HepG2 (cell line): ENCODE measurements around the gene P3H4. TPM values are rescaled to one million over a fixed set of nuclear protein-coding genes. Genes with fewer than 3 reads are reported as not detected.
A peak's percentile ranks its signal among the peaks of the same experiment; 100 is the strongest.

Experiments used
- ATAC-seq: fragments of 200-7000 bp; cut with Tn5 transposase; 3 replicates; pipeline ENCODE4 v1.9.1; 2020; ENCODE audit warnings: mild to moderate bottlenecking, moderate library complexity
- BruUV-seq: library from RNA; stranded (reverse); fragments of 400-500 nt; replicated peaks from 2 replicates; lab custom pipeline; 2021; lab: Mats Ljungman, UMichigan
- CTCF ChIA-PET: fragments of 300-600 bp; formaldehyde crosslinking; extraction: SDS; loops from one replicate; lab custom pipeline; 2021; ENCODE audit warnings: low total read pairs, inconsistent platforms, low intra/inter-chr PET ratio; lab: Yijun Ruan, JAX
- POLR2A ChIA-PET: fragments of 350-600 bp; sonication (Branson Sonifier 250); formaldehyde crosslinking; loops from one replicate; lab custom pipeline; 2020; ENCODE audit warnings: antibody characterized with exemption, inconsistent platforms; lab: Yijun Ruan, JAX
- DNase-seq: peaks from one replicate; pipeline ENCODE4 v3.0.0-alpha.2; 2015; ENCODE audit warnings: low spot score
- FAIRE-seq: peaks from 3 replicates; lab custom pipeline; 2011; peaks lifted over from hg19 to GRCh38; lab: Jason Lieb, UNC
- H2AFZ ChIP-seq: one replicate; pipeline ENCODE4 v1.6.1; 2011; ENCODE audit warnings: low read length, inconsistent platforms
- H3K27ac ChIP-seq: fragments of 300-600 bp; 3 replicates; pipeline ENCODE4 v1.8.0; 2011; ENCODE audit warnings: mixed run types, mild to moderate bottlenecking, mixed read lengths, low read length, inconsistent platforms; ENCODE audit not compliant: insufficient read depth; ENCODE audit errors: extremely low read length
- H3K27me3 ChIP-seq, 2 experiments: fragments of 200-600 bp in 1 of 2; 2 replicates in 1 of 2; 3 replicates in 1 of 2; pipeline versions ENCODE4 v1.6.0 to v1.8.0; 2011; ENCODE audit warnings: low read length in 2 of 2, mild to moderate bottlenecking in 2 of 2, moderate library complexity in 2 of 2, inconsistent platforms in 1 of 2; ENCODE audit not compliant: insufficient read depth in 2 of 2, control insufficient read depth in 1 of 2
- H3K36me3 ChIP-seq, 2 experiments: fragments of 200-600 bp in 1 of 2; replicated peaks in 1 of 2; 2 replicates in 1 of 2; 3 replicates in 1 of 2; pipeline versions ENCODE4 v1.5.1 to v1.8.0; 2011; ENCODE audit warnings: low read length in 2 of 2, inconsistent platforms in 1 of 2; ENCODE audit not compliant: insufficient read depth in 2 of 2, control insufficient read depth in 1 of 2
- H3K4me1 ChIP-seq: 2 replicates; pipeline ENCODE4 v1.5.1; 2012; ENCODE audit warnings: low read length, inconsistent platforms; ENCODE audit not compliant: insufficient read depth
- H3K4me2 ChIP-seq: 2 replicates; pipeline ENCODE4 v1.6.0; 2011; ENCODE audit warnings: low read depth, low read length, inconsistent platforms
- H3K4me3 ChIP-seq, 3 experiments: fragments of 200-600 bp in 1 of 3; sonication (generic), shearing (Covaris generic) in 1 of 3; replicated peaks in 1 of 3; 2 replicates each; pipeline ENCODE4 v1.5.1; 2011 to 2016; ENCODE audit warnings: low read length in 3 of 3, inconsistent platforms in 2 of 3, low read depth in 2 of 3, mild to moderate bottlenecking in 2 of 3, control low read depth in 1 of 3, mixed read lengths in 1 of 3; ENCODE audit not compliant: insufficient read depth in 1 of 3
- H3K79me2 ChIP-seq: one replicate; pipeline ENCODE4 v1.6.1; 2011; ENCODE audit warnings: low read length, inconsistent platforms; ENCODE audit not compliant: insufficient read depth
- H3K9ac ChIP-seq: 2 replicates; pipeline ENCODE4 v1.6.0; 2011; ENCODE audit warnings: mild to moderate bottlenecking, low read depth, low read length, inconsistent platforms; ENCODE audit not compliant: insufficient read depth
- H3K9me3 ChIP-seq: 2 replicates; pipeline ENCODE4 v1.5.1; 2012; ENCODE audit warnings: mild to moderate bottlenecking, low read length
- H4K20me1 ChIP-seq: 2 replicates; pipeline ENCODE4 v1.6.0; 2011; ENCODE audit warnings: inconsistent platforms, mild to moderate bottlenecking, low read length, moderate library complexity; ENCODE audit not compliant: insufficient read depth
- EED ChIP-seq: sonication (generic); formaldehyde crosslinking; IDR thresholded peaks from 2 replicates; pipeline ENCODE4 v1.5.0; 2020; ENCODE audit warnings: mild to moderate bottlenecking, missing genetic modification reagents
- FOSL2 ChIP-seq: sonication (generic); formaldehyde crosslinking; IDR thresholded peaks from 2 replicates; pipeline ENCODE4 v1.4.0; 2020; ENCODE audit warnings: missing genetic modification reagents
- KDM4B ChIP-seq: sonication (generic); formaldehyde crosslinking; IDR thresholded peaks from 2 replicates; pipeline ENCODE4 v1.4.0; 2020; ENCODE audit warnings: missing genetic modification reagents
- KLF11 ChIP-seq: IDR thresholded peaks from 2 replicates; pipeline ENCODE4 v1.6.1; 2016; ENCODE audit warnings: missing compliant biosample characterization
- MXI1 ChIP-seq: IDR thresholded peaks from 3 replicates; pipeline ENCODE4 v1.6.1; 2012; ENCODE audit warnings: low read depth, low read length, inconsistent platforms, borderline replicate concordance
- POGZ ChIP-seq: sonication (generic); formaldehyde crosslinking; IDR thresholded peaks from 2 replicates; pipeline ENCODE4 v1.4.0; 2020; ENCODE audit warnings: mild to moderate bottlenecking, missing genetic modification reagents
- REL ChIP-seq: sonication (generic); formaldehyde crosslinking; conservative IDR thresholded peaks from 2 replicates; pipeline ENCODE4 v1.8.0; 2022; ENCODE audit warnings: mild to moderate bottlenecking, missing genetic modification reagents, moderate library complexity
- ZNF569 ChIP-seq: sonication (generic); formaldehyde crosslinking; IDR thresholded peaks from 2 replicates; pipeline ENCODE4 v1.5.0; 2020; ENCODE audit warnings: mild to moderate bottlenecking, missing genetic modification reagents, moderate library complexity, borderline replicate concordance
- ZNF629 ChIP-seq: sonication (generic); formaldehyde crosslinking; conservative IDR thresholded peaks from 2 replicates; pipeline ENCODE4 v1.5.0; 2020; ENCODE audit warnings: missing genetic modification reagents
- WGBS: methylation state at CpG from one replicate; pipeline ENCODE4 v1.1.6; 2017; ENCODE audit warnings: low lambda C conversion rate; 5-methylcytosine and 5-hydroxymethylcytosine counted together
- in situ Hi-C: cut with HindIII; loops from 2 replicates; pipeline ENCODE4 v1.10.0; 2017; ENCODE audit warnings: low pct_unique_long_range_greater_than_20kb; ENCODE audit not compliant: extremely low pct_ligation_motif_present
- intact Hi-C: fragments of 100-400 bp; cut with micrococcal nuclease; formaldehyde crosslinking; loops from one replicate; pipeline ENCODE4 v1.10.0; 2022; ENCODE audit not compliant: unreplicated experiment
- polyA plus RNA-seq, 8 experiments: library from polyadenylated mRNA; depleted of rRNA in 3 of 8; stranded (reverse) in 7 of 8; unstranded in 1 of 8; fragments of >200 nt; fragmentation: Illumina TruSeq in 4 of 8; extraction: Trizol in 4 of 8; gene quantifications; 2 replicates each; pipeline versions ENCODE4 v1.2.1 to v1.2.3, GENCODE V29; 2011 to 2016; ENCODE audit warnings: low read depth in 4 of 8, missing spikeins in 1 of 8, mixed read lengths in 1 of 8; ENCODE audit not compliant: insufficient read depth in 1 of 8
- total RNA-seq, 5 experiments: library from RNA; depleted of rRNA; stranded (reverse); fragments of >200 nt; fragmentation: Illumina TruSeq; extraction: Trizol; gene quantifications; 2 replicates each; pipeline ENCODE4 v1.2.3, GENCODE V29; 2016; ENCODE audit warnings: low read depth in 1 of 5
- TF ChIP-seq, protein P1 (sequence below): sonication (generic); formaldehyde crosslinking; IDR thresholded peaks from 2 replicates; pipeline ENCODE4 v1.8.1; 2023; ENCODE audit warnings: mild to moderate bottlenecking, inconsistent platforms, moderate library complexity, missing genetic modification reagents, borderline replicate concordance
- TF ChIP-seq, protein P2 (sequence below): sonication (generic); formaldehyde crosslinking; IDR thresholded peaks from 2 replicates; pipeline ENCODE4 v1.4.0; 2020; ENCODE audit warnings: missing genetic modification reagents, borderline replicate concordance
- TF ChIP-seq, protein P3 (sequence below): IDR thresholded peaks from 2 replicates; pipeline ENCODE4 v1.6.1; 2012; ENCODE audit warnings: inconsistent platforms
- TF ChIP-seq, protein P4 (sequence below): sonication (generic); formaldehyde crosslinking; IDR thresholded peaks from 2 replicates; pipeline ENCODE4 v1.4.0; 2020; ENCODE audit warnings: mild to moderate bottlenecking, low read depth, missing genetic modification reagents
- TF ChIP-seq, protein P5 (sequence below): sonication (generic); formaldehyde crosslinking; IDR thresholded peaks from 2 replicates; pipeline ENCODE4 v1.4.0; 2020; ENCODE audit warnings: missing genetic modification reagents

P3H4 gene
- total and polyA plus RNA-seq, 2 of the 13 experiments (the other 11 are each of a cell fraction or from before 2014, with no cell fraction given): 37.1 to 50.6 TPM

DNA sequence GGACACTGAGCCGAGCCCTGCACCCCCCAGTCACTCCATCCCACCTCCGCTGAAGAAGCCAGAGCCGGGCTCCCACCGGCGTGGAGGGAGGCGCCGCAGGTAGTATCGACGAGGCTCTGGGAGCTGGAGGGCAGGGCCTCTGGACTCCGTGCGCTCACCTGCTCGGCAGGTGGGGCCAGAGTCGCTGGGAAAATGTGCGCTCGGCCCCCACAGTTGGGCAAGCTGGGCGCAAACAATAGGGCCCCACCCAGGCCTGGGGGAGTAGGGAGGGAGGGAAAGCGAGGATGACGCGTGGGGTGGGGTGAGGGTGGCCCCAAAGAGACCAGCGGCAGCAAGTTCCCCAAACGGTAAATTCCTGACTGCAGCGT lies 25.9 kb downstream of the P3H4 start (continued):
- TF ChIP-seq, protein P1, sequence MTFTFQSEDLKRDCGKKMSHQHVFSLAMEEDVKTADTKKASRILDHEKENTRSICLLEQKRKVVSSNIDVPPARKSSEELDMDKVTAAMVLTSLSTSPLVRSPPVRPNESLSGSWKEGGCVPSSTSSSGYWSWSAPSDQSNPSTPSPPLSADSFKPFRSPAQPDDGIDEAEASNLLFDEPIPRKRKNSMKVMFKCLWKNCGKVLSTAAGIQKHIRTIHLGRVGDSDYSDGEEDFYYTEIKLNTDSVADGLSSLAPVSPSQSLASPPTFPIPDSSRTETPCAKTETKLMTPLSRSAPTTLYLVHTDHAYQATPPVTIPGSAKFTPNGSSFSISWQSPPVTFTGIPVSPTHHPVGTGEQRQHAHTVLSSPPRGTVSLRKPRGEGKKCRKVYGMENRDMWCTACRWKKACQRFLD (CRISPR knock-in tag): no peak
- TF ChIP-seq, protein P2, sequence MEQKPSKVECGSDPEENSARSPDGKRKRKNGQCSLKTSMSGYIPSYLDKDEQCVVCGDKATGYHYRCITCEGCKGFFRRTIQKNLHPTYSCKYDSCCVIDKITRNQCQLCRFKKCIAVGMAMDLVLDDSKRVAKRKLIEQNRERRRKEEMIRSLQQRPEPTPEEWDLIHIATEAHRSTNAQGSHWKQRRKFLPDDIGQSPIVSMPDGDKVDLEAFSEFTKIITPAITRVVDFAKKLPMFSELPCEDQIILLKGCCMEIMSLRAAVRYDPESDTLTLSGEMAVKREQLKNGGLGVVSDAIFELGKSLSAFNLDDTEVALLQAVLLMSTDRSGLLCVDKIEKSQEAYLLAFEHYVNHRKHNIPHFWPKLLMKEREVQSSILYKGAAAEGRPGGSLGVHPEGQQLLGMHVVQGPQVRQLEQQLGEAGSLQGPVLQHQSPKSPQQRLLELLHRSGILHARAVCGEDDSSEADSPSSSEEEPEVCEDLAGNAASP (CRISPR knock-in tag): no peak; the same call in 1 of the 2 replicates
- TF ChIP-seq EED (CRISPR knock-in tag): no peak
- no peak for TF ChIP-seq ZNF569
- TF ChIP-seq, protein P3, sequence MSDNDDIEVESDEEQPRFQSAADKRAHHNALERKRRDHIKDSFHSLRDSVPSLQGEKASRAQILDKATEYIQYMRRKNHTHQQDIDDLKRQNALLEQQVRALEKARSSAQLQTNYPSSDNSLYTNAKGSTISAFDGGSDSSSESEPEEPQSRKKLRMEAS: no peak
- TF ChIP-seq POGZ (CRISPR knock-in tag): no peak
- no peak for TF ChIP-seq ZNF629 (CRISPR knock-in tag)
- no peak for TF ChIP-seq MXI1

DNA sequence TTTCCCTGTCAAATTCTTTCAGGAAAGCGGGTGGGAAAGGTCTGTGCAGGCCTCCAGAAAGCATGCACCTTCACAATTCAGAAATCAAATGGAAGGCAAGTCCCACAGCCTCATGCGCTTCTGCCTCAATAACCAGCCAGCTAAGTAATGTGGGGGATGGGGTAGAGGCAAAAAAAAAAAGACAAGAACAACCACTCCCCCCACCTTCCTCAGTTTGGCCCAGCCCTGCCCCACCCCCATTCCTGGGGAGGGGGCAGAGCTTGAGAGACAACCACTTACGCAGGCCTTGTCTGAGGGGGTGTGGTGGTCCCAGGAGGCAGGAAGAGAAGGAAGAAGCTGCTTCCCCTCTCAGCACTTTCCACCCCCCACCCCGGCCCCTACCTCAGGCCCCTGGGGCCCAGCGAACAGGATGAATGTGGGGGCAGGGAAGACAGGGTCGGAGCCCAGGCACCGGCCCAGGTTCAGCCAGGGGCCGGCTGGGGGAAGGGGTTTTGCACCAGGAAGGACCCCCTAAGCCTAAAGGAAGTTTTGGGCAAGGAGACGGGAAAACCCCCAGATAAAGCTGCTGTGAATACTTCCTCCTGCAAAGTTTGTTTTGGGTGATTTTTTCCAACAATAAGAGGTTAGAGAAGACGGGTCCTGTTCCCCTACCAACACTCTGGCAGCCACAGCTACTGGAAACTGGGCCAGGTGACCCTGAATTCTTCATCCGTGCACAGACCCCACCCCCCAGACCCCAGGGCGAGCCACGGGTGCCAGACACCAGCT lies 26.5 kb downstream of the P3H4 start:
- WGBS: 26% methylated on average over 13 of the region's 13 CpGs
- Histone ChIP-seq H3K4me3 (peak overlapping the region; percentile 60 to 90 (median 71)), H3K36me3 (no peaks in the 10 kb centered on the region), H3K9ac (peak overlapping the region; percentile 71; the same call in 1 of the 2 replicates), H3K27ac (peak overlapping the region; percentile 62), H3K79me2 (peaks cover 6% of the 10 kb centered on the region), H3K4me2 (peak overlapping the region; percentile 81), H2AFZ (no peak overlapping the region), H3K9me3 (no peaks in the 10 kb centered on the region), H4K20me1 (peaks cover 3% of the 10 kb centered on the region), H3K27me3 (no peaks in the 10 kb centered on the region; a peak in 1 of 5 replicates), H3K4me1 (peaks cover 34% of the 10 kb centered on the region)
- TSS peak; percentile 51 for BruUV-seq
- intact Hi-C loops: no loop called here
- ChIA-PET CTCF (interaction anchor here (1.3 kb wide), 1 partner anchor 8 kb away, joined by 5 read pairs; no protein-coding TSS in a partner anchor), POLR2A (interaction anchor here (1.5 to 3.5 kb wide), 9 partner anchors 8 to 174 kb away, joined by 3 to 95 read pairs (median 25); partner anchors contain the start of genes EIF1, KLHL11 and ODAD4)
- DNase-seq: no peak
- no peak for ATAC-seq
- in situ Hi-C loops: no loop called here
- no peak for FAIRE-seq
- TF ChIP-seq REL (peak; percentile 8; the same call in 1 of the 2 replicates), FOSL2 (no peak), KDM4B (CRISPR knock-in tag) (no peak), KLF11 (CRISPR knock-in tag) (0 out of 2 replicates have a peak, but pooled peaks have one; percentile 20)
- TF ChIP-seq, protein P4, sequence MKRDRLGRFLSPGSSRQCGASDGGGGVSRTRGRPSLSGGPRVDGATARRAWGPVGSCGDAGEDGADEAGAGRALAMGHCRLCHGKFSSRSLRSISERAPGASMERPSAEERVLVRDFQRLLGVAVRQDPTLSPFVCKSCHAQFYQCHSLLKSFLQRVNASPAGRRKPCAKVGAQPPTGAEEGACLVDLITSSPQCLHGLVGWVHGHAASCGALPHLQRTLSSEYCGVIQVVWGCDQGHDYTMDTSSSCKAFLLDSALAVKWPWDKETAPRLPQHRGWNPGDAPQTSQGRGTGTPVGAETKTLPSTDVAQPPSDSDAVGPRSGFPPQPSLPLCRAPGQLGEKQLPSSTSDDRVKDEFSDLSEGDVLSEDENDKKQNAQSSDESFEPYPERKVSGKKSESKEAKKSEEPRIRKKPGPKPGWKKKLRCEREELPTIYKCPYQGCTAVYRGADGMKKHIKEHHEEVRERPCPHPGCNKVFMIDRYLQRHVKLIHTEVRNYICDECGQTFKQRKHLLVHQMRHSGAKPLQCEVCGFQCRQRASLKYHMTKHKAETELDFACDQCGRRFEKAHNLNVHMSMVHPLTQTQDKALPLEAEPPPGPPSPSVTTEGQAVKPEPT (CRISPR knock-in tag): 0 out of 2 replicates have a peak, but pooled peaks have one; percentile 7
- TF ChIP-seq, protein P5, sequence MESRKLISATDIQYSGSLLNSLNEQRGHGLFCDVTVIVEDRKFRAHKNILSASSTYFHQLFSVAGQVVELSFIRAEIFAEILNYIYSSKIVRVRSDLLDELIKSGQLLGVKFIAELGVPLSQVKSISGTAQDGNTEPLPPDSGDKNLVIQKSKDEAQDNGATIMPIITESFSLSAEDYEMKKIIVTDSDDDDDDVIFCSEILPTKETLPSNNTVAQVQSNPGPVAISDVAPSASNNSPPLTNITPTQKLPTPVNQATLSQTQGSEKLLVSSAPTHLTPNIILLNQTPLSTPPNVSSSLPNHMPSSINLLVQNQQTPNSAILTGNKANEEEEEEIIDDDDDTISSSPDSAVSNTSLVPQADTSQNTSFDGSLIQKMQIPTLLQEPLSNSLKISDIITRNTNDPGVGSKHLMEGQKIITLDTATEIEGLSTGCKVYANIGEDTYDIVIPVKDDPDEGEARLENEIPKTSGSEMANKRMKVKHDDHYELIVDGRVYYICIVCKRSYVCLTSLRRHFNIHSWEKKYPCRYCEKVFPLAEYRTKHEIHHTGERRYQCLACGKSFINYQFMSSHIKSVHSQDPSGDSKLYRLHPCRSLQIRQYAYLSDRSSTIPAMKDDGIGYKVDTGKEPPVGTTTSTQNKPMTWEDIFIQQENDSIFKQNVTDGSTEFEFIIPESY (CRISPR knock-in tag): no peak
